Measurements from ENCODE around the gene CDK13.

The CDK13 gene

GRCh38 chr7:40095695-40096327 lies 145.8 kb downstream of the CDK13 start:
- no peak for TF ChIP-seq CTCF (IDR thresholded peaks at IDR 0.05; ENCODE audit: extremely low read depth, insufficient read depth, missing control alignments)
- in situ Hi-C loops (cut with MboI; ENCODE audit: low pct_unique_long_range_greater_than_20kb, low sequenced_read_pairs, unreplicated experiment): no loop called here
- no peak for DNase-seq (ENCODE audit: low spot score)

- TF ChIP-seq CTCF (IDR thresholded peaks at IDR 0.05; ENCODE audit: extremely low read depth, insufficient read depth, missing control alignments): no peak
- DNase-seq (ENCODE audit: low spot score): no peak
- in situ Hi-C loops (cut with MboI; ENCODE audit: low pct_unique_long_range_greater_than_20kb, low sequenced_read_pairs, unreplicated experiment): no loop called here
These were observed 147.7 kb downstream of the CDK13 start for GRCh38 chr7:40097728-40098127.

- in situ Hi-C loops (cut with MboI; ENCODE audit: low pct_unique_long_range_greater_than_20kb, low sequenced_read_pairs, unreplicated experiment): no loop called here
- TF ChIP-seq CTCF (IDR thresholded peaks at IDR 0.05; ENCODE audit: extremely low read depth, insufficient read depth, missing control alignments): no peak
- no peak for DNase-seq (ENCODE audit: low spot score)
These were observed 148.8 kb downstream of the CDK13 start for GRCh38 chr7:40098810-40099209.

- no peak for TF ChIP-seq CTCF (IDR thresholded peaks at IDR 0.05; ENCODE audit: extremely low read depth, insufficient read depth, missing control alignments)
- no peak for DNase-seq (ENCODE audit: low spot score)
- in situ Hi-C loops (cut with MboI; ENCODE audit: low pct_unique_long_range_greater_than_20kb, low sequenced_read_pairs, unreplicated experiment): no loop called here
These were observed 149.8 kb downstream of the CDK13 start for GRCh38 chr7:40099837-40100236.

- DNase-seq (ENCODE audit: low spot score): no peak
- in situ Hi-C loops (cut with MboI; ENCODE audit: low pct_unique_long_range_greater_than_20kb, low sequenced_read_pairs, unreplicated experiment): no loop called here
- no peak for TF ChIP-seq CTCF (IDR thresholded peaks at IDR 0.05; ENCODE audit: extremely low read depth, insufficient read depth, missing control alignments)
These were observed 151.1 kb downstream of the CDK13 start for GRCh38 chr7:40101201-40101600.

GRCh38 chr7:40102897-40103296 lies 152.8 kb downstream of the CDK13 start:
- no peak for TF ChIP-seq CTCF (IDR thresholded peaks at IDR 0.05; ENCODE audit: extremely low read depth, insufficient read depth, missing control alignments)
- in situ Hi-C loops (cut with MboI; ENCODE audit: low pct_unique_long_range_greater_than_20kb, low sequenced_read_pairs, unreplicated experiment): no loop called here

More at GRCh38 chr7:40102897-40103296, 152.8 kb downstream of the CDK13 start:
- no peak for DNase-seq (ENCODE audit: low spot score)
